Neural cell (in vitro differentiated cells): ENCODE measurements around the gene LDLRAD4.

Source experiments
- MXI1 ChIP-seq: fragments of 450-650 bp; conservative IDR thresholded peaks from 2 replicates; pipeline ENCODE4 v1.6.1; 2014; ENCODE audit warnings: antibody characterized with exemption, mild to moderate bottlenecking; ENCODE audit not compliant: poor library complexity, severe bottlenecking
- POLR2AphosphoS5 ChIP-seq: IDR thresholded peaks from 2 replicates; pipeline ENCODE4 v1.6.1; 2012
- RAD21 ChIP-seq: fragments of 450-650 bp; conservative IDR thresholded peaks from 2 replicates; pipeline ENCODE4 v1.6.1; 2014; ENCODE audit warnings: antibody characterized with exemption, mild to moderate bottlenecking, moderate library complexity
- TF ChIP-seq, protein P1 (sequence below): fragments of 450-650 bp; IDR thresholded peaks from 2 replicates; pipeline ENCODE4 v1.5.1; 2014; ENCODE audit warnings: antibody characterized with exemption, mild to moderate bottlenecking, moderate library complexity; ENCODE audit not compliant: poor library complexity, severe bottlenecking

GRCh38 chr18:13574355-13574754 is 355.8 kb downstream of the LDLRAD4 start:
- TF ChIP-seq, protein P1, sequence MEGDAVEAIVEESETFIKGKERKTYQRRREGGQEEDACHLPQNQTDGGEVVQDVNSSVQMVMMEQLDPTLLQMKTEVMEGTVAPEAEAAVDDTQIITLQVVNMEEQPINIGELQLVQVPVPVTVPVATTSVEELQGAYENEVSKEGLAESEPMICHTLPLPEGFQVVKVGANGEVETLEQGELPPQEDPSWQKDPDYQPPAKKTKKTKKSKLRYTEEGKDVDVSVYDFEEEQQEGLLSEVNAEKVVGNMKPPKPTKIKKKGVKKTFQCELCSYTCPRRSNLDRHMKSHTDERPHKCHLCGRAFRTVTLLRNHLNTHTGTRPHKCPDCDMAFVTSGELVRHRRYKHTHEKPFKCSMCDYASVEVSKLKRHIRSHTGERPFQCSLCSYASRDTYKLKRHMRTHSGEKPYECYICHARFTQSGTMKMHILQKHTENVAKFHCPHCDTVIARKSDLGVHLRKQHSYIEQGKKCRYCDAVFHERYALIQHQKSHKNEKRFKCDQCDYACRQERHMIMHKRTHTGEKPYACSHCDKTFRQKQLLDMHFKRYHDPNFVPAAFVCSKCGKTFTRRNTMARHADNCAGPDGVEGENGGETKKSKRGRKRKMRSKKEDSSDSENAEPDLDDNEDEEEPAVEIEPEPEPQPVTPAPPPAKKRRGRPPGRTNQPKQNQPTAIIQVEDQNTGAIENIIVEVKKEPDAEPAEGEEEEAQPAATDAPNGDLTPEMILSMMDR = no peak
- TF ChIP-seq RAD21 (no peak), POLR2AphosphoS5 (no peak), MXI1 (no peak)
